ENCODE data around the gene LAMTOR3.

The LAMTOR3 gene

DNA sequence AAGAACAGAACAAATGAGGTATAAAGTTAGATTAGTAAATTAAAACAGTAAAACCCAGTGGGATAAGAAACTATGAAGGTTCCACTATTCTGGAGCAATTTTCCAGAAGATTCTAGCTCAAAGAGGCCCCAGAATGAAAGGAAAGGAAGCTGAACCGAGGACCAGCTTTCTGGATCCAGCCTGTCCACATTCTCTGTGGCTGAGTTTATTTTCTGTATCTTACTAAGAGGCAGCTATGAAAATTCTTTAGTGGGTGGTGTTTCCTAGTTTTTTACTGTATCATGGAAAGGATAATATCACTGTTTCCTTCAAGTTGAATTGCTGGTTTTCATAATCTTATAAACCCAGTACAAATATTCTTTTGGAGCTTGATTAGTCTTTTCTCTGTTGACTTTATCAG lies 65.8 kb downstream of the LAMTOR3 start:
- no peak for DNase-seq
